ENCODE measurements around the gene CRACR2A. TPM values are rescaled to one million over a fixed set of nuclear protein-coding genes. Genes with fewer than 3 reads are reported as not detected.

The CRACR2A gene
- total and polyA plus RNA-seq, 2 of the 8 experiments (the other 6 are each of a cell fraction or from before 2014, with no cell fraction given) = 0.85 to 3.2 TPM

DNA sequence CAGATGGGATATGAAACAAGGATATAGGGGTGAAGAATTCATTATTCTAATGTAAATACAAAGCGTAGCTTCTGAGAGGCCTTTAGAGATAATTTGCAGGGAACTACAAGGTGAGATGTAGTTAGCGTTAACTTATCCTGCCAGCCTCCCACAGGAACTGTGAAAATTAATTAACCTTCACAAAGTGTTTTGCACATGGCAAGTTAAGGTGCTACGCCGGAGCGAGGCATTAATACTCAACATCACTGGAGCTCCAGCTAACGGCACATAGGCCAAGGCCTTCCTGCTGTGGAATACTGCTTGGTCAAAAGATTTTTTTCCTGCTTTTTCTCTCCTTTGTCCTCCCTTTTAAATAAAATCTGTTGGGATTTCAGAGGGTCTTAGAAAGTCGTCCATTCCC, 86.5 kb downstream of the CRACR2A start:
- H3K4ac ChIP-seq (replicated peaks; ENCODE audit: insufficient read length, low read depth, low read length) = no peak overlapping the region
- POLR2A ChIA-PET (ENCODE audit: partially characterized antibody) = no interaction called here
- no peak overlapping the region for H2AFZ ChIP-seq (ENCODE audit: low read length)
- no peaks in the 10 kb centered on the region for H3K27me3 ChIP-seq (replicated peaks in 1 of 4; ENCODE audit: control insufficient read depth in 3 of 4, extremely low read depth in 1 of 4, insufficient read depth in 3 of 4, low read length in 3 of 4)
- no peaks in the 10 kb centered on the region; the same call in 1 of the 2 replicates for H3K23me2 ChIP-seq (ENCODE audit: low read depth, low read length)
- H2BK12ac ChIP-seq (ENCODE audit: low read depth, low read length) = no peak overlapping the region
- H3K4me2 ChIP-seq (ENCODE audit: insufficient read depth in 1 of 2, low read depth in 2 of 2, low read length in 2 of 2) = no peak overlapping the region
- H3K79me2 ChIP-seq (ENCODE audit: control insufficient read depth in 1 of 2, insufficient read depth in 2 of 2, low read length in 2 of 2) = no peaks in the 10 kb centered on the region
- H2AK5ac ChIP-seq (ENCODE audit: low read depth, low read length) = no peak overlapping the region
- no peaks in the 10 kb centered on the region for H3K79me1 ChIP-seq (ENCODE audit: low read depth, low read length)
- FAIRE-seq = no peak
- no peak overlapping the region for H3K56ac ChIP-seq (replicated peaks; ENCODE audit: insufficient read length, low read depth, low read length)
- H3K36me3 ChIP-seq (ENCODE audit: control insufficient read depth in 2 of 4, insufficient read depth in 4 of 4, low read length in 3 of 4) = no peaks in the 10 kb centered on the region
- no peak overlapping the region for H3K14ac ChIP-seq (ENCODE audit: insufficient read length)
- no peak overlapping the region for H3K9ac ChIP-seq (replicated peaks in 1 of 4; ENCODE audit: extremely low read depth in 1 of 4, low read depth in 3 of 4, low read length in 3 of 4)
- TF ChIP-seq TEAD4 (IDR thresholded peaks at IDR 0.05; ENCODE audit: low read depth, low read length) (no peak), SP2 (IDR thresholded peaks at IDR 0.05; ENCODE audit: low read length) (no peak), RFX5 (IDR thresholded peaks at IDR 0.05; ENCODE audit: borderline replicate concordance, low read depth, low read length) (no peak), CEBPB (IDR thresholded peaks at IDR 0.05; ENCODE audit: low read depth, low read length) (no peak), JUND (IDR thresholded peaks at IDR 0.05; ENCODE audit: low read length) (no peak), TAF7 (optimal IDR thresholded peaks at IDR 0.05; ENCODE audit: borderline replicate concordance, low read depth, low read length) (no peak)
- TF ChIP-seq, protein P1, sequence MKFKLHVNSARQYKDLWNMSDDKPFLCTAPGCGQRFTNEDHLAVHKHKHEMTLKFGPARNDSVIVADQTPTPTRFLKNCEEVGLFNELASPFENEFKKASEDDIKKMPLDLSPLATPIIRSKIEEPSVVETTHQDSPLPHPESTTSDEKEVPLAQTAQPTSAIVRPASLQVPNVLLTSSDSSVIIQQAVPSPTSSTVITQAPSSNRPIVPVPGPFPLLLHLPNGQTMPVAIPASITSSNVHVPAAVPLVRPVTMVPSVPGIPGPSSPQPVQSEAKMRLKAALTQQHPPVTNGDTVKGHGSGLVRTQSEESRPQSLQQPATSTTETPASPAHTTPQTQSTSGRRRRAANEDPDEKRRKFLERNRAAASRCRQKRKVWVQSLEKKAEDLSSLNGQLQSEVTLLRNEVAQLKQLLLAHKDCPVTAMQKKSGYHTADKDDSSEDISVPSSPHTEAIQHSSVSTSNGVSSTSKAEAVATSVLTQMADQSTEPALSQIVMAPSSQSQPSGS (IDR thresholded peaks at IDR 0.05; ENCODE audit: low read length) = no peak
- no peak overlapping the region for H4K5ac ChIP-seq (ENCODE audit: insufficient read length, low read depth, low read length)
- WGBS, 2 experiments (ENCODE audit: extremely low coverage in 1 of 2, insufficient coverage in 1 of 2, insufficient read length in 1 of 2, insufficient replicate concordance in 2 of 2, low coverage in 1 of 2, low lambda C conversion rate in 2 of 2, missing lambda C conversion rate in 1 of 2) = 93% methylated on average over 7 of the region's 7 CpGs; no CpG with 5 or more reads in 1 of the 2 experiments
- H2BK15ac ChIP-seq (ENCODE audit: low read length) = no peak overlapping the region
- no peak overlapping the region for H2BK20ac ChIP-seq (ENCODE audit: low read length)
- no peak overlapping the region for H3K4me3 ChIP-seq (ENCODE audit: extremely low read depth in 1 of 4, insufficient read depth in 2 of 4, low read depth in 3 of 4, low read length in 4 of 4)
- CTCF ChIA-PET (ENCODE audit: partially characterized antibody) = interaction anchor here (0.9 to 5.9 kb wide), 18 partner anchors 9 to 531 kb away, joined by 3 to 39 read pairs (median 4); no protein-coding TSS in a partner anchor
- no peaks in the 10 kb centered on the region for H3K9me3 ChIP-seq (ENCODE audit: insufficient read depth in 2 of 2, low read depth in 1 of 2, low read length in 1 of 2)
- no peak for DNase-seq (ENCODE audit: low read depth in 1 of 2, low spot score in 2 of 2)
- H3K4me1 ChIP-seq (replicated peaks in 1 of 4; ENCODE audit: control insufficient read depth in 3 of 4, insufficient read depth in 4 of 4, low read length in 3 of 4) = peaks cover 0 to 5% (median 3%) of the 10 kb centered on the region in 4 experiments; a peak in 2 of 7 replicates
- no peak overlapping the region for H2BK120ac ChIP-seq (replicated peaks; ENCODE audit: low read depth, low read length)
- no peak overlapping the region for H4K8ac ChIP-seq (ENCODE audit: extremely low read depth, insufficient read depth, low read length)
- H2BK5ac ChIP-seq (ENCODE audit: low read depth, low read length) = no peak overlapping the region
- no peak overlapping the region for H3K18ac ChIP-seq (ENCODE audit: extremely low read depth, low read length)
- H3K27ac ChIP-seq (ENCODE audit: low read depth, low read length) = no peak overlapping the region
- no peaks in the 10 kb centered on the region for H4K20me1 ChIP-seq (replicated peaks in 1 of 2; ENCODE audit: control insufficient read depth in 1 of 2, insufficient read depth in 2 of 2, low read length in 2 of 2)
- no peak overlapping the region for H3K23ac ChIP-seq (ENCODE audit: insufficient read length)
- H4K91ac ChIP-seq (replicated peaks; ENCODE audit: insufficient read length, low read length) = no peak overlapping the region
